CD14-positive monocyte (primary cell): ENCODE data around the gene KRTAP5-8. TPM values are rescaled to one million over a fixed set of nuclear protein-coding genes. Genes with fewer than 3 reads are reported as not detected.

Experiments
- DNase-seq, 3 donors: peaks; one replicate each; pipeline ENCODE4 v3.0.0-alpha.2; 2011 to 2022
- H2AFZ ChIP-seq: 2 replicates; pipeline ENCODE4 v1.6.0; 2012; ENCODE audit warnings: mild to moderate bottlenecking, low read depth, low read length, inconsistent platforms; ENCODE audit not compliant: insufficient read depth, poor library complexity, severe bottlenecking
- H3K27ac ChIP-seq, 2 donors: 1 replicate in 1 of 2; 2 replicates in 1 of 2; pipeline ENCODE4 v1.5.1; 2012 to 2013; ENCODE audit warnings: low read length in 2 of 2, control low read depth in 1 of 2, inconsistent platforms in 1 of 2, low read depth in 1 of 2, mild to moderate bottlenecking in 1 of 2
- H3K27me3 ChIP-seq, 2 donors: one replicate each; pipeline versions ENCODE4 v1.6.0 to v1.6.1; 2011 to 2013; ENCODE audit warnings: low read length in 2 of 2; ENCODE audit not compliant: control insufficient read depth in 2 of 2, insufficient read depth in 2 of 2
- H3K36me3 ChIP-seq, 2 donors: replicated peaks in 1 of 2; 1 replicate in 1 of 2; 2 replicates in 1 of 2; pipeline versions ENCODE4 v1.5.1 to v1.6.1; 2012 to 2013; ENCODE audit warnings: low read length in 2 of 2, control low read depth in 1 of 2, inconsistent platforms in 1 of 2, mild to moderate bottlenecking in 1 of 2; ENCODE audit not compliant: insufficient read depth in 2 of 2, control insufficient read depth in 1 of 2
- H3K4me1 ChIP-seq, 2 donors: 1 replicate in 1 of 2; 2 replicates in 1 of 2; pipeline versions ENCODE4 v1.5.1 to v1.6.1; 2012 to 2013; ENCODE audit warnings: low read length in 2 of 2, control low read depth in 1 of 2, inconsistent platforms in 1 of 2, mild to moderate bottlenecking in 1 of 2, moderate library complexity in 1 of 2; ENCODE audit not compliant: insufficient read depth in 2 of 2, control insufficient read depth in 1 of 2
- H3K4me2 ChIP-seq: replicated peaks from 2 replicates; pipeline ENCODE3; 2012; ENCODE audit warnings: low read length, moderate library complexity, mild to moderate bottlenecking; ENCODE audit not compliant: poor library complexity, severe bottlenecking; ENCODE audit errors: extremely low read depth
- H3K4me3 ChIP-seq, 3 experiments: fragments of 200-600 bp in 1 of 3; sonication (generic) in 1 of 3; replicated peaks in 1 of 3; 1 replicate in 2 of 3; 2 replicates in 1 of 3; pipeline ENCODE4 v1.5.1; 2011 to 2013; ENCODE audit warnings: low read length in 3 of 3, mild to moderate bottlenecking in 3 of 3, control low read depth in 2 of 3, low read depth in 2 of 3, inconsistent platforms in 1 of 3, moderate library complexity in 1 of 3
- H3K79me2 ChIP-seq: 2 replicates; pipeline ENCODE4 v1.6.0; 2012; ENCODE audit warnings: mild to moderate bottlenecking, control low read depth, inconsistent platforms, low read length, moderate library complexity; ENCODE audit not compliant: insufficient read depth
- H3K9ac ChIP-seq: 2 replicates; pipeline ENCODE4 v1.6.0; 2017; ENCODE audit warnings: low read length, mild to moderate bottlenecking; ENCODE audit not compliant: insufficient read depth, poor library complexity, severe bottlenecking
- H3K9me3 ChIP-seq, 2 donors: replicated peaks in 1 of 2; 1 replicate in 1 of 2; 2 replicates in 1 of 2; pipeline versions ENCODE4 v1.5.1 to v1.6.1; 2012 to 2013; ENCODE audit warnings: low read length in 2 of 2, control low read depth in 1 of 2; ENCODE audit not compliant: control insufficient read depth in 1 of 2, insufficient read depth in 1 of 2
- H4K20me1 ChIP-seq: 2 replicates; pipeline ENCODE4 v1.6.0; 2012; ENCODE audit warnings: mild to moderate bottlenecking, low read length, control low read depth, moderate library complexity; ENCODE audit not compliant: insufficient read depth
- H3K27ac Mint-ChIP-seq, 7 donors: one replicate each; pipeline ENCODE4 v1.8.0; 2020; ENCODE audit warnings: mild to moderate bottlenecking in 7 of 7, mixed read lengths in 7 of 7, moderate library complexity in 6 of 7, inconsistent platforms in 2 of 7
- H3K27me3 Mint-ChIP-seq, 3 donors: one replicate each; pipeline ENCODE4 v1.8.0; 2021 to 2022; ENCODE audit warnings: low read depth in 3 of 3, mild to moderate bottlenecking in 3 of 3, mixed read lengths in 3 of 3, moderate library complexity in 3 of 3, inconsistent platforms in 1 of 3
- H3K36me3 Mint-ChIP-seq, 2 donors: one replicate each; pipeline ENCODE4 v1.8.0; 2020; ENCODE audit warnings: mixed read lengths in 2 of 2, inconsistent platforms in 1 of 2, mild to moderate bottlenecking in 1 of 2
- H3K4me1 Mint-ChIP-seq: one replicate; pipeline ENCODE4 v1.8.0; 2020; ENCODE audit warnings: mild to moderate bottlenecking, mixed read lengths
- H3K4me3 Mint-ChIP-seq, 2 donors: one replicate each; pipeline ENCODE4 v1.8.0; 2020; ENCODE audit warnings: mild to moderate bottlenecking in 2 of 2, mixed read lengths in 2 of 2, moderate library complexity in 1 of 2
- H3K9me3 Mint-ChIP-seq, 7 donors: one replicate each; pipeline ENCODE4 v1.8.0; 2020 to 2022; ENCODE audit warnings: mixed read lengths in 7 of 7, mild to moderate bottlenecking in 6 of 7, moderate library complexity in 6 of 7, inconsistent platforms in 2 of 7
- CTCF ChIP-seq: fragments of 200-600 bp; IDR thresholded peaks from one replicate; pipeline ENCODE4 v1.8.0; 2022; ENCODE audit warnings: antibody characterized with exemption, mild to moderate bottlenecking
- WGBS: methylation state at CpG from one replicate; pipeline ENCODE4 v1.1.5; 2013; ENCODE audit warnings: missing lambda C conversion rate; ENCODE audit not compliant: insufficient coverage; 5-methylcytosine and 5-hydroxymethylcytosine counted together
- intact Hi-C, 2 donors: fragments of 100-400 bp; cut with micrococcal nuclease; formaldehyde crosslinking; loops; one replicate each; pipeline versions ENCODE4 v1.15.0 to v1.15.1; 2023
- polyA plus RNA-seq, 3 donors: library from polyadenylated mRNA; depleted of rRNA in 1 of 3; unstranded in 2 of 3; stranded (reverse) in 1 of 3; fragments of 300-500 nt in 2 of 3; fragments of >200 nt in 1 of 3; fragmentation: Illumina TruSeq in 2 of 3; gene quantifications; 1 replicate in 2 of 3; 2 replicates in 1 of 3; pipeline ENCODE4 v1.2.3, GENCODE V29; 2012 to 2021

The KRTAP5-8 gene
- polyA plus RNA-seq, 3 donors = 0.08 TPM; not detected in 2

DNA sequence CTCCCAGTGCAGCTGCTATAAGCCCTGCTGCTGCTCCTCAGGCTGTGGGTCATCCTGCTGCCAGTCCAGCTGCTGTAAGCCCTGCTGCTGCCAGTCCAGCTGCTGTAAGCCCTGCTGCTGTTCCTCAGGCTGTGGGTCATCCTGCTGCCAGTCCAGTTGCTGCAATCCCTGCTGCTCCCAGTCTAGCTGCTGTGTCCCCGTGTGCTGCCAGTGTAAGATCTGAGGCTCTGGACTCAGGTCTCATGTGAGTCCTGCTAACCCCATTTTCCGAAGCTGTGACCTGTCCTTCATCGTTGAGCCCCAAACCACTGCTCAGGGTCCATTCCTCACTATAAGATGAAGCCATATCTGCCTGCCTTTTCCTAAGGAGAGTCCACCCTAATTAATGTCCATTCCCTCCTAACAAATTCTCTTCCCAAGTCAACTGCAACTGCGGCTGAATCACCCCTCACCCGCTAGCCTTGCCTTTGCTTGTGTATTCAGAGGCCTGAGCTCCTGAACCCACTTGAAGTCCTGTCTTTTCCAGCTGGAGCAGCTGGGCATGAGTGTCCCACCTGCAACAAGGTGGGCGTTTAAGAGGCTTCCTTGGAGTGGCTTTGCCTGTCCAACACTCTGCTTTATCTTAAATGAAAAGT is 10.1 kb upstream of the KRTAP5-8 start:
- no peaks in the 10 kb centered on the region for H3K9me3 ChIP-seq
- H3K36me3 Mint-ChIP-seq = no peaks in the 10 kb centered on the region
- no peak overlapping the region for H3K4me3 Mint-ChIP-seq
- whole genome bisulfite sequencing = 95% methylated on average over 6 of the region's 6 CpGs
- H3K9me3 Mint-ChIP-seq = peaks cover 0 to 3% (median 1%) of the 10 kb centered on the region in 7 donors
- H3K27me3 ChIP-seq = no peaks in the 10 kb centered on the region
- H3K27ac Mint-ChIP-seq = peak overlapping the region in 1 of 7 donors; percentile 21
- H3K4me1 ChIP-seq = no peaks in the 10 kb centered on the region
- no peak overlapping the region for H3K4me3 ChIP-seq
- H3K27ac ChIP-seq = no peak overlapping the region
- H4K20me1 ChIP-seq = no peaks in the 10 kb centered on the region
- no peak overlapping the region for H3K4me2 ChIP-seq
- H3K27me3 Mint-ChIP-seq = peaks cover 2 to 7% (median 2%) of the 10 kb centered on the region in 3 donors
- DNase-seq = no peak
- TF ChIP-seq CTCF = no peak
- intact Hi-C loops = no loop called here
- no peak overlapping the region for H3K9ac ChIP-seq
- no peaks in the 10 kb centered on the region for H3K36me3 ChIP-seq
- H3K4me1 Mint-ChIP-seq = peaks cover 4% of the 10 kb centered on the region
- H2AFZ ChIP-seq = no peak overlapping the region
- no peaks in the 10 kb centered on the region for H3K79me2 ChIP-seq

DNA sequence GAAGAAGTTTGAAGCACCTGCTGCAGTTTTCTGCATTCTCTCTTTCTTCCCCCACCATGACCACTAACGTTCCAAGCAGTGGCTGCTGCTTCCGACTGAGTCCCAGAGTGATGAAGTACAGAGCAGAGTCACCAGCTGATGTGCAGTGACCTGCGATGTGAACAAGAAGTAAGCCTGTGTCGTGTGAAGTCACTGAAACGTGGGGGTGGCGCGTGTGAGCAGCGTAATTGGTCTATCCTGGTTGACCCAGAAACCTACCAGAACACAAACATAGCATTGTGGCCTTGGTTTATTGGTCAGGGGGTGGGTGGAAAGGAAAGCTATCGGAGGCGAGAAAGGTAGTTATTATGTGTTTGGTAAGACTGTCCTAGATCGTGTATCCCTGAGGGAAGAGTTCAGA is 7.2 kb upstream of the KRTAP5-8 start:
- no peak for DNase-seq
- Mint-ChIP-seq H3K27me3 (peaks cover 3 to 9% (median 4%) of the 10 kb centered on the region in 3 donors), H3K36me3 (no peaks in the 10 kb centered on the region), H3K4me1 (peaks cover 4% of the 10 kb centered on the region), H3K4me3 (no peak overlapping the region), H3K9me3 (peaks cover 0 to 3% (median 1%) of the 10 kb centered on the region in 7 donors), H3K27ac (no peak overlapping the region)
- no peak overlapping the region for H3K9ac ChIP-seq
- H4K20me1 ChIP-seq = no peaks in the 10 kb centered on the region
- no peak for TF ChIP-seq CTCF
- H3K4me1 ChIP-seq = no peaks in the 10 kb centered on the region
- no peaks in the 10 kb centered on the region for H3K36me3 ChIP-seq
- H3K27ac ChIP-seq = no peak overlapping the region
- H3K79me2 ChIP-seq = no peaks in the 10 kb centered on the region
- no peaks in the 10 kb centered on the region for H3K9me3 ChIP-seq
- H3K4me2 ChIP-seq = no peak overlapping the region
- no peak overlapping the region for H3K4me3 ChIP-seq
- intact Hi-C loops = no loop called here
- H2AFZ ChIP-seq = no peak overlapping the region
- no peaks in the 10 kb centered on the region for H3K27me3 ChIP-seq
- 95% methylated on average over 6 of the region's 11 CpGs for WGBS
